Natural killer cell (primary cell): ENCODE data around the gene ZBTB8A. TPM values are rescaled to one million over a fixed set of nuclear protein-coding genes. Genes with fewer than 3 reads are reported as not detected.
"Not testable (repeated sequence)": the region's sequence is repeated elsewhere in the genome, so short reads cannot be mapped to it uniquely, and the experiment has no call there.

Experiments used
- ATAC-seq, 3 donors: fragments of 150-1000 bp in 2 of 3; fragments of 200-7000 bp in 1 of 3; cut with Tn5 transposase; 1 replicate in 1 of 3; 2 replicates in 2 of 3; pipeline ENCODE4 v1.10.0; 2021; ENCODE audit warnings: mild to moderate bottlenecking in 2 of 3, moderate library complexity in 2 of 3
- DNase-seq, 2 donors: peaks; one replicate each; pipeline versions ENCODE4 v3.0.0 to v3.0.0-alpha.2; 2013 to 2021; ENCODE audit warnings: mixed read lengths in 1 of 2
- H3K27ac ChIP-seq: one replicate; pipeline ENCODE4 v1.5.1; 2013; ENCODE audit warnings: mild to moderate bottlenecking, low read length
- H3K27me3 ChIP-seq: one replicate; pipeline ENCODE4 v1.6.1; 2013; ENCODE audit warnings: low read length; ENCODE audit not compliant: control insufficient read depth, insufficient read depth
- H3K36me3 ChIP-seq: one replicate; pipeline ENCODE4 v1.6.1; 2013; ENCODE audit warnings: low read length; ENCODE audit not compliant: control insufficient read depth, insufficient read depth
- H3K4me1 ChIP-seq: one replicate; pipeline ENCODE4 v1.6.1; 2013; ENCODE audit warnings: low read length; ENCODE audit not compliant: control insufficient read depth, insufficient read depth
- H3K4me3 ChIP-seq: one replicate; pipeline ENCODE4 v1.5.1; 2013; ENCODE audit warnings: low read length
- H3K9me3 ChIP-seq: one replicate; pipeline ENCODE4 v1.6.1; 2013; ENCODE audit warnings: low read length; ENCODE audit not compliant: control insufficient read depth, insufficient read depth
- H3K27ac Mint-ChIP-seq, 2 donors: one replicate each; pipeline ENCODE4 v1.8.0; 2022; ENCODE audit warnings: mild to moderate bottlenecking in 2 of 2, mixed read lengths in 2 of 2, moderate library complexity in 1 of 2
- H3K27me3 Mint-ChIP-seq, 2 donors: one replicate each; pipeline ENCODE4 v1.8.0; 2022; ENCODE audit warnings: low read depth in 2 of 2, mixed read lengths in 2 of 2
- H3K36me3 Mint-ChIP-seq: one replicate; pipeline ENCODE4 v1.8.0; 2022; ENCODE audit warnings: mixed read lengths
- H3K4me1 Mint-ChIP-seq, 2 donors: one replicate each; pipeline ENCODE4 v1.8.0; 2022; ENCODE audit warnings: mixed read lengths in 2 of 2
- H3K4me3 Mint-ChIP-seq: one replicate; pipeline ENCODE4 v1.8.0; 2022; ENCODE audit warnings: mild to moderate bottlenecking, moderate library complexity, mixed read lengths
- H3K9me3 Mint-ChIP-seq, 2 donors: one replicate each; pipeline ENCODE4 v1.8.0; 2022; ENCODE audit warnings: mixed read lengths in 2 of 2
- WGBS: methylation state at CpG from one replicate; pipeline ENCODE4 v1.1.7; 2013; ENCODE audit warnings: missing lambda C conversion rate; ENCODE audit not compliant: insufficient coverage; 5-methylcytosine and 5-hydroxymethylcytosine counted together
- intact Hi-C: fragments of 100-400 bp; cut with micrococcal nuclease; formaldehyde crosslinking; loops from one replicate; pipeline ENCODE4 v1.14.2; 2022
- total RNA-seq, 4 donors: library from RNA; stranded (reverse); fragments of 120-200 nt in 1 of 4; gene quantifications; one replicate each; pipeline versions ENCODE4 v1.2.3 to v1.2.4, GENCODE V29; 2013 to 2022
- TF ChIP-seq, protein P1 (sequence below): fragments of 200-600 bp; IDR thresholded peaks from one replicate; pipeline ENCODE4 v1.8.0; 2022; ENCODE audit warnings: antibody characterized with exemption

ZBTB8A gene
- total RNA-seq, 3 donors from 2014 or later (not counting 1 experiment from before 2014, with no cell fraction given) = 0.16 to 0.50 (median 0.33) TPM

- Histone ChIP-seq H3K4me3 (no peak overlapping the region), H3K27ac (no peak overlapping the region), H3K9me3 (no peaks in the 10 kb centered on the region), H3K36me3 (no peaks in the 10 kb centered on the region), H3K27me3 (no peaks in the 10 kb centered on the region), H3K4me1 (peaks cover 7% of the 10 kb centered on the region)
- Mint-ChIP-seq H3K4me1 (no peaks in the 10 kb centered on the region), H3K27ac (no peak overlapping the region), H3K36me3 (no peaks in the 10 kb centered on the region), H3K4me3 (no peak overlapping the region), H3K9me3 (no peaks in the 10 kb centered on the region), H3K27me3 (peaks cover 0 to 10% of the 10 kb centered on the region in 2 donors)
- DNase-seq (no peak), ATAC-seq (no peak)
- TF ChIP-seq, protein P1, sequence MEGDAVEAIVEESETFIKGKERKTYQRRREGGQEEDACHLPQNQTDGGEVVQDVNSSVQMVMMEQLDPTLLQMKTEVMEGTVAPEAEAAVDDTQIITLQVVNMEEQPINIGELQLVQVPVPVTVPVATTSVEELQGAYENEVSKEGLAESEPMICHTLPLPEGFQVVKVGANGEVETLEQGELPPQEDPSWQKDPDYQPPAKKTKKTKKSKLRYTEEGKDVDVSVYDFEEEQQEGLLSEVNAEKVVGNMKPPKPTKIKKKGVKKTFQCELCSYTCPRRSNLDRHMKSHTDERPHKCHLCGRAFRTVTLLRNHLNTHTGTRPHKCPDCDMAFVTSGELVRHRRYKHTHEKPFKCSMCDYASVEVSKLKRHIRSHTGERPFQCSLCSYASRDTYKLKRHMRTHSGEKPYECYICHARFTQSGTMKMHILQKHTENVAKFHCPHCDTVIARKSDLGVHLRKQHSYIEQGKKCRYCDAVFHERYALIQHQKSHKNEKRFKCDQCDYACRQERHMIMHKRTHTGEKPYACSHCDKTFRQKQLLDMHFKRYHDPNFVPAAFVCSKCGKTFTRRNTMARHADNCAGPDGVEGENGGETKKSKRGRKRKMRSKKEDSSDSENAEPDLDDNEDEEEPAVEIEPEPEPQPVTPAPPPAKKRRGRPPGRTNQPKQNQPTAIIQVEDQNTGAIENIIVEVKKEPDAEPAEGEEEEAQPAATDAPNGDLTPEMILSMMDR = no peak
- WGBS = 94% methylated on average over 4 of the region's 4 CpGs
- intact Hi-C loops = no loop called here
Observed at GRCh38 chr1:32518976-32519375, 20.3 kb upstream of the ZBTB8A start.

GRCh38 chr1:32521165-32521564, 18.1 kb upstream of the ZBTB8A start:
- intact Hi-C loops = no loop called here
- no peaks in the 10 kb centered on the region for H3K36me3 ChIP-seq
- H3K27me3 ChIP-seq = no peaks in the 10 kb centered on the region
- no peaks in the 10 kb centered on the region for H3K9me3 ChIP-seq
- 93% methylated on average over 6 of the region's 6 CpGs for WGBS
- no peaks in the 10 kb centered on the region for H3K36me3 Mint-ChIP-seq
- peak overlapping the region in 1 of 2 donors; percentile 5 for H3K27ac Mint-ChIP-seq
- no peaks in the 10 kb centered on the region for H3K4me1 Mint-ChIP-seq
- TF ChIP-seq, protein P1 = no peak
- H3K27me3 Mint-ChIP-seq = peaks cover 0 to 10% of the 10 kb centered on the region in 2 donors
- H3K27ac ChIP-seq = no peak overlapping the region
- H3K4me3 ChIP-seq = no peak overlapping the region
- H3K4me3 Mint-ChIP-seq = peak overlapping the region; percentile 57
- peaks cover 7% of the 10 kb centered on the region for H3K4me1 ChIP-seq
- DNase-seq = no peak
- ATAC-seq = no peak
- H3K9me3 Mint-ChIP-seq = no peaks in the 10 kb centered on the region

GRCh38 chr1:32525053-32525452, 14.2 kb upstream of the ZBTB8A start:
- Mint-ChIP-seq H3K9me3 (no peaks in the 10 kb centered on the region), H3K4me1 (no peaks in the 10 kb centered on the region), H3K27me3 (peaks cover 0 to 10% of the 10 kb centered on the region in 2 donors), H3K4me3 (no peak overlapping the region), H3K27ac (no peak overlapping the region), H3K36me3 (no peaks in the 10 kb centered on the region)
- ATAC-seq (no peak), DNase-seq (no peak)
- WGBS = 71% methylated on average over 3 of the region's 3 CpGs
- intact Hi-C loops = no loop called here
- peaks cover 7% of the 10 kb centered on the region for H3K4me1 ChIP-seq
- TF ChIP-seq, protein P1 = no peak
- H3K4me3 ChIP-seq = no peak overlapping the region
- no peaks in the 10 kb centered on the region for H3K9me3 ChIP-seq
- H3K27me3 ChIP-seq = no peaks in the 10 kb centered on the region
- H3K27ac ChIP-seq = no peak overlapping the region
- H3K36me3 ChIP-seq = no peaks in the 10 kb centered on the region

GRCh38 chr1:32525661-32526444, 13.4 kb upstream of the ZBTB8A start:
- no peaks in the 10 kb centered on the region for H3K36me3 Mint-ChIP-seq
- TF ChIP-seq, protein P1 = no peak
- no peak overlapping the region for H3K4me3 Mint-ChIP-seq
- Histone ChIP-seq H3K27me3 (no peaks in the 10 kb centered on the region), H3K36me3 (no peaks in the 10 kb centered on the region), H3K4me1 (peaks cover 3% of the 10 kb centered on the region), H3K4me3 (no peak overlapping the region), H3K9me3 (no peaks in the 10 kb centered on the region), H3K27ac (no peak overlapping the region)
- ATAC-seq = no peak
- intact Hi-C loops = no loop called here
- 93% methylated on average over 9 of the region's 9 CpGs for WGBS
- DNase-seq = no peak
- no peak overlapping the region for H3K27ac Mint-ChIP-seq
- H3K4me1 Mint-ChIP-seq = no peaks in the 10 kb centered on the region
- peaks cover 0 to 7% of the 10 kb centered on the region in 2 donors for H3K27me3 Mint-ChIP-seq
- H3K9me3 Mint-ChIP-seq = no peaks in the 10 kb centered on the region

DNA sequence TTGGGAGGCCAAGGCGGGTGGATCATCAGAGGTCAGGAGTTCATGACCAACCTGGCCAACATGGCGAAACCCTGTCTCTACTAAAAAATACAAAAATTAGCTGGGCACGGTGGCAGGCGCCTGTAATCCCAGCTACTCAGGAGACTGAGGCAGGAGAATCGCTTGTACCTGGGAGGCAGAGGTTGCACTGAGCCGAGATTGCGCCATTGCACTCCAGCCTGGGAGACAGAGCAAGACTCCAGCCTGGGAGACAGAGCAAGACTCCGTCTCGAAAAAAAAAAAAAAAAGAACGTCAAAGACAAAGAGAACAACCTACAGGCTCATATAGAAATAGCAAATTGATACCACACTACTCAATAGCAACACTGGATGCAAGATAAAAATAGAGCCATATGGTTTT, 10.7 kb upstream of the ZBTB8A start:
- H3K4me1 ChIP-seq, H3K4me1 Mint-ChIP-seq, H3K9me3 ChIP-seq, H3K27ac Mint-ChIP-seq, H3K27me3 ChIP-seq, H3K4me3 ChIP-seq, H3K27ac ChIP-seq, DNase-seq, H3K36me3 ChIP-seq, H3K4me3 Mint-ChIP-seq, H3K9me3 Mint-ChIP-seq, ATAC-seq, H3K36me3 Mint-ChIP-seq, intact Hi-C loops, H3K27me3 Mint-ChIP-seq: not testable (repeated sequence)
- WGBS = 90% methylated on average over 9 of the region's 10 CpGs
